HG02973 (cell line): ENCODE data around the gene ASPA.

Experiments used
- ATAC-seq: cut with Tn5 transposase; IDR thresholded peaks from one replicate; pipeline ENCODE4 v1.9.1; 2021; ENCODE audit warnings: moderate library complexity; ENCODE audit not compliant: unreplicated experiment

The ASPA gene

DNA sequence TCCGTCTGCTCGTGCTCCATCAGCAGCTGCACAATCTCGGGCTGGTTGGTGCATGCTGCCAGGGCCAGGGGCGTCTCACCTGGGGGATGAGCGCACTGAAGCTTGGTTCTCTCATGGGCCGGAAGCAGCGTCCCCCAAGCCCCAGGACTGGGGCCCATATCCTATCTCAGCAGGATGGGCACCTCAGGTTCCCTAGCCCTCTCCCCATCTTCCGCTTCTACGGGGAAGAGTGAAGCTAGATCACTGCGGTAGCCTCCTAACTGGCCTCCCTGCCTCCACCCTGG lies 57.0 kb downstream of the ASPA start:
- no peak for ATAC-seq

DNA sequence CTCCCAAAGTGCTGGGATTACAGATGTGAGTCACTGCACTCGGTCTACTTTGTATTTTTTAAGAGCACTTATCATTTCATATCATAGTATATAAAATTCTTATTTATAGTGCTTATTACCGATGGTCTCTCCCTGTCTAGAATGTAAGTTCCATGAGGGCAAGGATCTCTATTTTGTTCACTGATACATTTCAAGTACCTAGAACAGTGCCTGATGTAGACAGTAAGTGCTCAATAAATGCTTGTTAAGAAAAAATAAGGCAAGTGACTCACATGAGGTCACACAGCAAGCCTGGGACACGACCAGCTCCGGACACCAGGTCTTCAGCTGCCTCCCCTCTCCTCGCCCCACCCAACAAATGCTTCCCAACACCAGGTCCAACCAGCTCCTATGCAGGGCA lies 58.0 kb downstream of the ASPA start:
- ATAC-seq: no peak

DNA sequence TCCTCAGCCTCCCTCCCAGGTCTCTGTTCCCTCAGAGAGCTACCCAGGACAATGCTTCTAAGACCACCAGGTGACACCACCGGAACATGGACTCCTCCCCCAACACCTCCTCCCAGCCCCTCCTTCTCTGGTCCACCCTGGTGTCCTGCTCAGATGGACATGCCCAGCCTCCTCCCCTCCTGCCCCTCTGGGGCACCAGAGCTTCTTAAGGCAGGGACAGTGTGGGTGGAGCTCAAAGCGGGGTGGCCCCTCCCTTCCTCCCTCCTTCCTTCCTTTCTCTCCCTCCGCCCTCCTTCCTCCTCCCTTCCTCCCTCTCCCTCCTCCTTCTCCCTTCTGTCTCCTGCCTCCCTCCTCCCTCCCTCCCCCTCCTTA lies 59.1 kb downstream of the ASPA start:
- ATAC-seq: no peak

DNA sequence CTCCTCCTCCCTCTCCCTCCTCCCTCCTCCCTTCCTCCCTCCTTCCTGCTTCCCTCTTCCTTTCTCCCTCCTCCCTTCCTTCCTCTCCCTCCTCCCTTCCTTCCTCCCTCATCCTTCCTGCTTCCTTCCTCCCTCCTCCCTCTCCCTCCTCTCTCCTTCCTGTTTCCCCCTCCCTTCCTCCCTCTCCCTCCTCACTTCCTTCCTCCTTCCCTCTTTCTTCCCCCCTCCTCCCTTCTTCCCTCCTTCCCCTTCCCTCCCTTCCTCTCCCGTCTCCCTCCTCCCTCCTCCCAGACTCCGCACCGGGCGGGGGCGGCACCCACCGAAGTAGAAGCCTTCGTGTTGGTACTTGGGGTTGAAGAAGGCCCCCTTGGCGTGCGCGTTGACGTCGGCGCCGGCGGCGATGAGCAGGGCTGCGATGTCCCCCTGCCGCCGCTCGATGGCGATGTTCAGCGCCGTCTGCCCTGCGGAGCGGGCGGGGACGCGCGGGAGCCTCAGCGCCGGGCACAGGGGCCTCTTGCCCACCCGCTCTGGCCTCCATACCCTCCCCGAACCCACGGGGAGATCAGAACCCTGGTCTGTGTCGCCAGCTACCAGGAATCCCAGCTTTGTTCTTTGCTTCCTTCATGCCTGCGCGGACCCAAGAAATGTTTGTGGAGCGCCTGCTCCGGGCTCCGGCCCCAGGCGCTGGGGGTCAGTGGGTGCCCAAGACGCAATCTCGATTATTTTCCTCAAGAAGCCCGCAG lies 59.6 kb downstream of the ASPA start:
- ATAC-seq: no peak

DNA sequence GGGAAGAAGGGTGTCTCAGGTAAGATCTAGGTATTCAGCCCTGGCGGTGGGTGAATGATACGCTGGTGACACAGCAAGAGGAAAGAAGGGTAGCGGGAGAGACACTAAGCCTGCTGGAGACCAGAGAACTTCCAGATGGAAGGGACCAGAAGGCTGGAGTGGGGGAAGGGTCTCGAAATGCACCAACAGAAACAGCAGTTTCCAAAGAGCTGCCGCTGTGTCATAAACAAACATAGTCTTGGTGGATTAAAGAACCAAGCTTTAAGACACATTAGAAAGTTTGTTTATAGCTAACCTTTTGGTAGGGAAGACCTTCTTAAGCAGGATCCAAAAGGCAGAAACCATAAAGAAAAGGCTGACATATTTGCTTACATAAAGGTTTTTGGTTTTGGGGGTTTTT lies 60.9 kb downstream of the ASPA start:
- no peak for ATAC-seq

DNA sequence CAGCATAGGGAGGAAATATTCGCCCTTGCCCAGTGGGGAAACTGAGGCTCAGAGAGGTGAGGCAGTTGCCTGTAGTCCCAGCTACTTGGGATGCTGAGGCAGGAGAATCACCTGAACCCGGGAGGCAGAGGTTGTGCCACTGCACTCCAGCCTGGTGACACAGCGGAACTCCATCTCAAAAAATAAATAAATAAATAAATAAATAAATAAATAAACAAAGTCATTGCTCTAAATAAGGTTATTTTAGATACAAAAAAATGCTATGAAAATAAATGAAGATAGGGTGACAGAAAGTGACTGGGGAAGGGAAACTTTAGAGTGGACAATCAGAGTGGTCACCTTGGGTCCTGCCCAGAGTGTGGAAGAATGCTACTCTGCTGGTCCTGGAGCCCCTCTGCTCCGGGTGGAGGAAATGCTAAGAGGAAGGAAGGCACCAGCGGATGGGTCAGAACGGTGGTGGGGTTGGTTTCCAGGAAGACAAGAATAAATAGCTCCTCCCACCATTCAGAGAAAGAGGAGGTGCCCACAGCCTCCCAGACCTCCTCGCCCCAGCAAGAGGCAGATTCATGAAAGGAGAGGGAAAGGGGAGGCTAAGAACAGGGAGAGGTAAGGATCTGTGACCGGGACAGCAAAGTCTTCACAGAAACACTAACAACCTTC lies 64.2 kb downstream of the ASPA start:
- ATAC-seq: no peak

DNA sequence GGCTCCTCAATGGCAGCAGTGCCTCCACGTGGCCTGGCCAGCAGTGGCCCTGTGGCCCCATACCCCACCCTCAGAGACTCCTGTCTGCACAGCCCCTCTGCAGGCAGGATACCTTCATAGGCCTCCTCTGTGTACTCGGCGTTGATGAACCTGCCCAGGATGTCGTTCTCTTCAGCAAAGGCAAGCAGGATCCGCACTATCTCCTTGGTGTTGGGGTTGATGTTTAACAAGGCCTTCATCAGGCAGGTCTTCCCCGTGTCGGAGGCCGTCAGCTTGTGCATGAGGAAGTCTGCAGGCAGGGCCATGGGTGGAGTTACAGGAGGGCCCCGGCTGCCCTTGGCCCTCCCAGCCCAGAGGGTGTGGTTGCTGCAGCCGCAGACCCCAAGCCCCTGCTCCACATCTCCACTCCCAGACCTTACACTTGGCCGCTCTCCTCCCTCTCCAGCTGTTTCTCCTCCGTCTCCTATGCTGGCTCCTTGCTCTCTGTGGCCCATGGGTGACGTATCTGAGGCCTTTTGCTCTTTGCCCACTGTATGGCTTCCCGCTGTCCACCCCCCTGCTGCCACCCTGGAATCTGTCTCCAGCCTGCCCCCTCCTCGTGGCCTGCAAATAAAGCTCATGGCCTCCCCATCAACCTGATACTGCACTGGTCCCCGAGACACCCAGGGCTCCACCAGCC lies 66.8 kb downstream of the ASPA start:
- ATAC-seq: no peak

DNA sequence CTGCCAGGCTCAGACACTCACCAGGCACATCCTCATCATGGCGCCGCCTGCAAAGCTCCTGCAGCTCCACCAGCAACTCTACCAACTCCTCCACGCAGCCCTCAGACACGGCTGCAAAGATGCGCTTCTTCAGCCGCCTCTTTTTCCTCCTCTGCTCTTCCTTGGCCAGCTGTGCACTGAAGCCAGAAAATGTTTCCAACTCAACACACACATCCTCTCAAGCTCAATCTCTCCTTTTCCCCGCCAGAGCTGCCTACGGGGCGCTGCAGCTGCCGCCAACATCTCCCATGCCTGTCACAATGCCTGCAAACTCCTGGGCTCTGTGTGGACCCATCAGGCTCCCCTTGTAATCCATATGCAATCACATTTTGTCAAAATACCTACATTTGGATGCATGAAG lies 67.7 kb downstream of the ASPA start:
- ATAC-seq: no peak

DNA sequence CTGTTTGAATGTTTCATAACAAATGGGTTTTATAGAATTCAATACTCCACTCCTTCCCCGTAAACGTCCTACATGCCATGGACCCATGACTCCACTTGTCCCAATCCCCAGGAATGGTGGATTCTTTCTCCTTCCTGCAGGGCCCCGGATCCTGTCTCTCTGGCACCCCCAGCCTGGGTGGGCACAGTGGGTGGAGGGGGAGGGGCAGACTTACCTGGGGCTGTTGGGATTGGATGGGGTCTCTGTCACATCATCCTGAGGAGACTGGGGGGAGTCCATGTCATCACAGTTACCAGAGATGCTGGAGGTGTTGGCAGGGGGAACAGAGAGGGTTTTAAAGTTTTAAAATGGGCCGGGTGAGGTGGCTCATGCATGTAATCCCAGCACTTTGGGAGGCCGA lies 68.6 kb downstream of the ASPA start:
- ATAC-seq: no peak

DNA sequence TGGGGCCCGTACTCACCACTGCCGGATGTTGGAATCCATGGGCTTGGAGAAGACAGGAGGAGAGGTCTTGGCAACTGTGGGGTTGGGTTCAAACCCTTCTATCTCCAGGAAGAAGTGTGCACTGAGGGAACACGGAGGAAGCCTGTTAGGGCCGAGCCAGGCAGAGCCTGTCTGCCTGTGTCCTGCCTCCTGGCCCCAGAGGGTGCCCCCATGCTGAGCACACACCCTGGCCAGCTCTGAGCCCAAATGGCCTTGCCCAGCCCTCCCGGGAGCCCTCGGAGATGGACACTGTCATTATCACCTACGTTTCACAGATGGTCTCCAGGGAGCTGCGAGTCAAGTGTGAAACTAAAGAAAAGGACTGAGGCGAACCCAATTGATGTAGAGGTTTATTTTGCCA lies 69.4 kb downstream of the ASPA start:
- ATAC-seq: no peak

DNA sequence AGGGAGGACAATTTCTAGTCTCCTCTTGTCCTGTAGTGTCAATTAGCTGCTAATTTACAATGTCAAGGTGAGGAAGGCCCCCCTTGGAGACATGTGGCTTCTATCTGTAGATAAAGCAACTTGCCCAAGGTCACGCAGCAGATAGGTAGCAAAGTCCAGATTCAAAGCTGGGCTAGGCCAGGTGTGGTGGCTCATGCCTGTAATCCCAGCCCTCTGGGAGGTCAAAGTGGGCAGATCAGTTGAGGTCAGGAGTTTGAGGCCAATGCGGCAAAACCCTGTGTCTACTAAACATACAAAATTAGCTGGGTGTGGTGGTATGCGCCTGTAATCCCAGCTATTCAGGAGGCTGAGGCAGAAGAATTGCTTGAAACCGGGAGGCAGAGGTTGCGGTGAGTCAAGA lies 70.7 kb downstream of the ASPA start:
- no peak for ATAC-seq

DNA sequence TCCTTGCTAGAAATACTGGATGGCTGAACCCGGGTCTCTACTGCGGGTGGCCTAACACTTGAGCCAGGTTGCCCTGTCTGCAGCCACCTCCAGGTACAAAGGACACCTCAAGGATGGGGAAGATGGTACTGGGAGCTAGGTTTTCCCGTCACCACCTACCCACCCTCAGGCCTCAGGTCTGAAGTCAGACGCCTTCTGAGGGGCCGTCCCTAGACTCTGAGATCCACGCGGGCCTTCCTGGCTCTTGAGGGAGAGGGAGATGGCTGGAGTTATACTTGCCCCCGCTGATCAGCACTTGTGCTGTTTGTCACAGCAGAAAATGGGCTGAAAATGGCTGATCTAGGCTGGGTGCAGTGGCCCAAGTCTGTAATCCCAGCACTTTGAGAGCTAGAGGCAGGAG lies 71.2 kb downstream of the ASPA start:
- no peak for ATAC-seq

DNA sequence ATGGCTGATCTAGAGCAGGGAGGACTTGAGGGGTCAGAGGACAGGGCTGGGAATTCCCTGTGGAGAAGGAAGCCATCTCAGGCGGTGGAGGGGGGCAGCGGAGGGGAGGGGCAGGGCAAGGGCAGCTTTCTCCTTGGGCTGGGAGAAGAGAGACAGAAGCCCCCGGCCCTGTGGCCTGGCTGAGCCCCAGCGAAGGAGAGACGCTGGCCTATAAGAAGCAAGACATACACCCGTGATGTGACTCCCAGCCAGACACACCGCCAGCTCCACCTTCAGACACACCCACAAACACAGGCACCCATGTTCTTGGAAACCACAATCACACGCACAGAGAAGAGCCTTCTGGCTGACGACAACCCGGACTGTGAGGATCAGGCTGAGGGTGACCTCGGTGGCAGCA lies 71.8 kb downstream of the ASPA start:
- no peak for ATAC-seq

DNA sequence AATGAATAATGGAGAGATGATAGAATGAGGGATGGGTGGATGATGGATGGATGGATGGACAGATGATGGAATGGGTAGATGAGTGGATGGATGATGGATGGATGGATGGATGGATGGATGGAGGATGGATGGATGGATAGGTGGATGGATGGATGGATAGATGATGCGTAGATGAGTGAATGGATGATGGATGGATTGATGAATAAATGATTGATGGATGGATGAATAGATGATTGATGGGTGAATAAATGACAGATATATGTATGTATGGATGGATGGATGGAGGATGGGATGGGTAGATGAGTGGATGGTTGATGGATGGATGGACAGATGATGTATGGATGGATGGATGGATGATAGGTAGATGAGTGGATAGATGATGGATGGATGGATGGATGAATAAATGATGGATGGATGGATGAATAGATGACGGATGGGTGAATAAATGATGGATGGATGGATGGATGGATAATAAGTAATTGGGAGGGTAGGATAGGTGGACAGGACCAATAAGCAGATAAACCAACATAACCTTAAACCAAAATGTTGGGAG lies 73.9 kb downstream of the ASPA start:
- ATAC-seq: no peak

DNA sequence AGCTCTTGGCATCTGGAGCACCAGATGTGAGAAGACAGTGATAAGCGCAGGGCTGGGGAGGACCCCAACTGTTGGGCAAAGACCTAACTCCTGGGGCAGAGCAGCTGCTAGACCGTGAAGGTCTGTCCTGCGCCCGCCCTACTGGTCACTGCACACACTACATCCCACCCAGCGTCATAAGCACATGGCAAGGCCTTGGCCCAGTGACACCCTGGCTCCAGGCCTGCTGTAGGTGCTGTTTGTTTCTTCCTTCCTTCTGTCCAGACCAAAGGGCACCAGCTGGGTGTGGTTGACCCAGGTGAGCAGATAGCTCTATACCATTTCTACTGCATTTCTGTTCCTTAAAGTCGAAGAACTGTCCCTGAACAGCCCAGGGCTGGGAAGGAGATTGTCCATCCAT lies 75.4 kb downstream of the ASPA start:
- ATAC-seq: no peak

DNA sequence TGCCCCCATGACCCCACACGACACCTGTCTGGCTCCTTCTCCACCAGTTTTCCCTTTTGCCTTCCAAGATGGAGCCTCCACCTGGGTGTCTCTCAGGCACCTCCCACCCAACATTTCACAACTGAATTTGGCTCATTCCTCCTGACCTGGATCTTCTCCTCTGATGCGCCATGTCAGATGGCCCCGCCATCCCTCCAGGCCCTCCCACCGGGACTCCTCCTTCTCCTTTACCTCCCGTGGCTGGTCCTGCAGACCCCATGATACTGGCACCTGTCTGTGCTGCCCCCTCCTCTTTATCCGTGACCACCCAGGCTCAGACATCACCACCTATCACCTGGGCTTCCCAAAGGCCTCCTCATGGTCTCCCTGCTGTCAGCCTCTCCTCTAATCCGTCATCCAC lies 77.1 kb downstream of the ASPA start:
- no peak for ATAC-seq
